ENCODE data around the gene NRCAM. TPM values are rescaled to one million over a fixed set of nuclear protein-coding genes. Genes with fewer than 3 reads are reported as not detected.

The NRCAM gene
- total RNA-seq, 5 donors from 2014 or later (not counting 1 experiment from before 2014, with no cell fraction given), result 3.1 to 10.7 (median 5.0) TPM

DNA sequence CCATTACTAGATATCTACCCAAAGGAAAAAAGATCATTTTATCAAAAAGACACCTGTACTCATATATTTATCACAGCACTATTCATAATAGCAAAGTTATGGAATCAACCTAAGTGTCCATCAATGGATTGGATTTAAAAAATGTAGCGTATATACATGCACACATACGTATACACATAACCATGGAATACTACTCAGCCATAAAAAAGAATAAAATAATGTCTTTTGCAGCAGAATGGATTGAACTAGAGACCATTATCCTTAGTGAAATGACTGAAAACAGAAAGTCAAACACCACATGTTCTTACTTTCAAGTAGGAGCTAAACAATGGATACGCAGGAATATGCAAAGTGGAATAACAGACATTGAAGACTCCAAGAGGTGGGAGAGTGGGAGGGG lies 168.4 kb downstream of the NRCAM start:
- no peak for DNase-seq
- Mint-ChIP-seq H3K36me3 (no peaks in the 10 kb centered on the region), H3K4me1 (peaks cover 0 to 5% (median 0%) of the 10 kb centered on the region in 3 donors), H3K4me3 (no peak overlapping the region), H3K27ac (no peak overlapping the region), H3K27me3 (peaks cover 3 to 10% of the 10 kb centered on the region in 2 donors), H3K9me3 (peaks cover 0 to 4% (median 2%) of the 10 kb centered on the region in 3 donors)
- Histone ChIP-seq H3K4me3 (ENCODE audit: control insufficient read depth in 1 of 2, extremely low read depth in 1 of 2, low read length in 1 of 2) (no peak overlapping the region), H3K9me3 (no peaks in the 10 kb centered on the region), H3K4me1 (ENCODE audit: control insufficient read depth in 1 of 2, extremely low read depth in 1 of 2, insufficient read depth in 2 of 2, low read length in 2 of 2) (no peaks in the 10 kb centered on the region), H3K36me3 (ENCODE audit: control insufficient read depth in 2 of 2, extremely low read depth in 1 of 2, insufficient read depth in 1 of 2, low read length in 1 of 2) (no peaks in the 10 kb centered on the region), H3K27ac (ENCODE audit: low read length) (no peak overlapping the region), H3K27me3 (replicated peaks in 1 of 2; ENCODE audit: control insufficient read depth in 2 of 2, extremely low read depth in 1 of 2, insufficient read depth in 2 of 2, low read length in 1 of 2) (no peaks in the 10 kb centered on the region)
- ATAC-seq (replicated peaks in 1 of 4), result no peak
- ChIA-PET POLR2A (no interaction called here), CTCF (no interaction called here)
- WGBS (ENCODE audit: insufficient coverage), result no CpG with 5 or more reads among the region's 3 CpGs

DNA sequence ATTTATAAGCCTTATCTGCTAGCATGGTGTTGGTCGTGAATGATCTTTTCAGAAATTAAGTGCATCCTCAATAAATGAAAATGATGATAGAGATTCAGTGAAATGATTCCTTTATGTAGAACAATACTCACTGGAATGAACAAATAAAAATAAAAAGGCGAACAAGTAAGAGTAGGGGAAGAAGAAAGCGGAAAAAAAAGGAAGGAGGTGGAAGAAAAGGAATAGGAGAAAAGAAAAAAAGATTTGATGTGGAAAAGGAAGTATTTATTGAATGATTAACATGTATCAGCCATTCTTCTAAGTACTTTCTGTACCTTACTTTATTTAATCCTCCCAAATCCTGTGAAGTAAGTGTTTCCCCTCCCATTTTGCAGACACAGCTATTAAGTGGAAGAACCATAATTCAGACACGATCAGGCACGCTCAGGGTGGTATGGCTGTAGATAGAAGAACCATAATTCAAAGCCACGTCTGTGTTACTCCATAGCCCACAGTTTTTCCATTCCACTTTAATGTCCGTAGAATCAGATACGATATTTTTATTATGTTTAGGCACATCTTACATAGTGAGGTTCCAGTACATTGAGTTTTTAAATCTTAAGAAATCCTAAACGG lies 169.8 kb downstream of the NRCAM start:
- ChIA-PET POLR2A (interaction anchor here in 1 of 2 donors (0.6 kb wide), 1 partner anchor 33 kb away, joined by 5 read pairs; no protein-coding TSS in a partner anchor), CTCF (no interaction called here)
- peaks cover 0 to 4% (median 2%) of the 10 kb centered on the region in 3 donors for H3K9me3 Mint-ChIP-seq
- Histone ChIP-seq H3K27ac (ENCODE audit: low read length) (no peak overlapping the region), H3K4me1 (ENCODE audit: control insufficient read depth in 1 of 2, extremely low read depth in 1 of 2, insufficient read depth in 2 of 2, low read length in 2 of 2) (no peaks in the 10 kb centered on the region), H3K36me3 (ENCODE audit: control insufficient read depth in 2 of 2, extremely low read depth in 1 of 2, insufficient read depth in 1 of 2, low read length in 1 of 2) (no peaks in the 10 kb centered on the region), H3K4me3 (ENCODE audit: control insufficient read depth in 1 of 2, extremely low read depth in 1 of 2, low read length in 1 of 2) (no peak overlapping the region), H3K9me3 (no peaks in the 10 kb centered on the region), H3K27me3 (replicated peaks in 1 of 2; ENCODE audit: control insufficient read depth in 2 of 2, extremely low read depth in 1 of 2, insufficient read depth in 2 of 2, low read length in 1 of 2) (no peaks in the 10 kb centered on the region)
- no peak overlapping the region for H3K27ac Mint-ChIP-seq
- H3K27me3 Mint-ChIP-seq, result peaks cover 5 to 12% of the 10 kb centered on the region in 2 donors
- no CpG with 5 or more reads among the region's 9 CpGs for WGBS (ENCODE audit: insufficient coverage)
- no peaks in the 10 kb centered on the region for H3K36me3 Mint-ChIP-seq
- no peak for ATAC-seq (replicated peaks in 1 of 4)
- peaks cover 0 to 5% (median 0%) of the 10 kb centered on the region in 3 donors for H3K4me1 Mint-ChIP-seq
- no peak for DNase-seq
- H3K4me3 Mint-ChIP-seq, result no peak overlapping the region

DNA sequence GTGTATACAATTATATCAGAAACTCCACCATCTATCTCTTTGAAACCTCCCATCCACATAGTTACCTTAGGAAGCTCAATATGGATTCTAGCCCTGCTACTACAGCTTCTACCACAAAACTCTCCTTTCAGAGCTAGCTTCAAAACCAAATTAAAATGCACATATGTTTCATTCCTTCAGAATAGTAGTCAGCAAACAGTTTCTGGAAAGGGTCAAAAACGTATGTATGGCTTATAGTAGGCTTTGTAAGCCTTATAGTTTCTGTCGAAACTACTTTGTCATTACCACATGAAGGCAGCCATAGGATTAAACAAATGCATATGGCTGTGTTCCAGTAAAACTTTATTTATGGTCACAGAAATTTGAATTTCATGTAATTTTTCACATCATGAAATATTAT lies 170.5 kb downstream of the NRCAM start:
- ChIA-PET POLR2A (no interaction called here), CTCF (interaction anchor here in 1 of 2 donors (0.7 kb wide), 1 partner anchor 17 kb away, joined by 4 read pairs; no protein-coding TSS in a partner anchor)
- peaks cover 7 to 14% of the 10 kb centered on the region in 2 donors for H3K27me3 Mint-ChIP-seq

DNA sequence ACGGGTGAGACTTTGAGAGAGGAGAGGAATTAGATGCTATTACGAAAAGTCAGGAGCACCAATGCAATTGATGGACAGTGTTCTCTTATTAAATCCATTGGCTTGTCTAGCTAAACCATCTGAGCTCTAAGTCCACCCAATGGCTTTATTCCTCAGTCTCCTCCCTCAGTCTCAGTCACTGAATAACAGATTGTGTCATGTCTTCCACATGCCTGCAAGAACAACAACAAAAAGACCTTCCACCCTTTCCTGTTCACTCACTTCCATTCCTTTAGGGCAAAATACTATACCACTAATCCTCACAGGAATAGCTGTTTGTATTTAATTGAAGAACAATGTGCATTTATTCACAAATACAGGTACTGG lies 171.2 kb downstream of the NRCAM start:
- ATAC-seq (replicated peaks in 1 of 4), result no peak
- no peak overlapping the region for H3K4me3 Mint-ChIP-seq
- H3K4me1 ChIP-seq (ENCODE audit: control insufficient read depth in 1 of 2, extremely low read depth in 1 of 2, insufficient read depth in 2 of 2, low read length in 2 of 2), result no peaks in the 10 kb centered on the region
- no peaks in the 10 kb centered on the region for H3K27me3 ChIP-seq (replicated peaks in 1 of 2; ENCODE audit: control insufficient read depth in 2 of 2, extremely low read depth in 1 of 2, insufficient read depth in 2 of 2, low read length in 1 of 2)
- no peak overlapping the region for H3K27ac Mint-ChIP-seq
- CTCF ChIA-PET, result no interaction called here
- H3K9me3 ChIP-seq, result no peaks in the 10 kb centered on the region
- peaks cover 0 to 4% (median 2%) of the 10 kb centered on the region in 3 donors for H3K9me3 Mint-ChIP-seq
- no peak overlapping the region for H3K4me3 ChIP-seq (ENCODE audit: control insufficient read depth in 1 of 2, extremely low read depth in 1 of 2, low read length in 1 of 2)
- H3K27ac ChIP-seq (ENCODE audit: low read length), result no peak overlapping the region
- POLR2A ChIA-PET, result no interaction called here
- WGBS (ENCODE audit: insufficient coverage), result 33% methylated on average over 1 of the region's 2 CpGs
- H3K4me1 Mint-ChIP-seq, result peaks cover 0 to 5% (median 0%) of the 10 kb centered on the region in 3 donors
- no peaks in the 10 kb centered on the region for H3K36me3 ChIP-seq (ENCODE audit: control insufficient read depth in 2 of 2, extremely low read depth in 1 of 2, insufficient read depth in 1 of 2, low read length in 1 of 2)
- no peaks in the 10 kb centered on the region for H3K36me3 Mint-ChIP-seq
- DNase-seq, result no peak
- H3K27me3 Mint-ChIP-seq, result peaks cover 7 to 14% of the 10 kb centered on the region in 2 donors

More for the DNA sequence above, 170.5 kb downstream of the NRCAM start:
- Histone ChIP-seq H3K4me1 (ENCODE audit: control insufficient read depth in 1 of 2, extremely low read depth in 1 of 2, insufficient read depth in 2 of 2, low read length in 2 of 2) (no peaks in the 10 kb centered on the region), H3K36me3 (ENCODE audit: control insufficient read depth in 2 of 2, extremely low read depth in 1 of 2, insufficient read depth in 1 of 2, low read length in 1 of 2) (no peaks in the 10 kb centered on the region), H3K27me3 (replicated peaks in 1 of 2; ENCODE audit: control insufficient read depth in 2 of 2, extremely low read depth in 1 of 2, insufficient read depth in 2 of 2, low read length in 1 of 2) (no peaks in the 10 kb centered on the region), H3K9me3 (no peaks in the 10 kb centered on the region), H3K4me3 (ENCODE audit: control insufficient read depth in 1 of 2, extremely low read depth in 1 of 2, low read length in 1 of 2) (no peak overlapping the region), H3K27ac (ENCODE audit: low read length) (no peak overlapping the region)
- Mint-ChIP-seq H3K4me3 (no peak overlapping the region), H3K36me3 (no peaks in the 10 kb centered on the region), H3K27ac (no peak overlapping the region), H3K4me1 (peaks cover 0 to 5% (median 0%) of the 10 kb centered on the region in 3 donors), H3K9me3 (peaks cover 0 to 4% (median 2%) of the 10 kb centered on the region in 3 donors)
- ATAC-seq (replicated peaks in 1 of 4) (no peak), DNase-seq (no peak)
- WGBS (ENCODE audit: insufficient coverage), result no CpG with 5 or more reads among the region's 2 CpGs

DNA sequence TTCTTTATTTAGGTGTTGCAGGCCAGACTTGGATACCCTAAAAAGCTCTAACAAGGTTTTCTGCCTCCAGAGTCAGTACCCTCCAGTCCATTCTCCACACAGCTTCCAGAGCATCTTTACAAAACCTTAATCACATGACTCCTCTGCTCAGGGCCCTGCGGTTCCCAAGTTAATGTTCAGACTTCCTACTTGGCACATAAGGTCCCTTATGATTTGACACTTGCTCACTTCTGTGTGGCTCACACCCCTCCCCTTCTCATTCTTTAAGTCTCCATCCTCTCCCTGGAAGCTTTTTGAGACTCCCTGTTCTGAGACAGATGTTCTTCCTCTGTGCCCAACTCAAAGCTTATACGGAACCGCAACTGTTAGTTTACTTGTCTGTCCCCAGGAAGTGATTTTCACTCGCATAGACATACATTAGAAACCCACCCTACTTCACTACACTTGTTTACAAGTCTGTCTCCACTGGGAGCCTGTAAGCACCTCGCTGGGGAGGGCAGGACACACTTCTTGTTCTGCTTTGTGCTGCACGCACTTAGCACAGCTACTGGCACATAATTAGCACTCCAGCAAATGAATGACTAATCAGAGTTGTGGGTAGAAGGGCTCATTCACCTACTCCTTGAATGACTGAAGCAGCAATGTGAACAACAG lies 171.8 kb downstream of the NRCAM start:
- Histone ChIP-seq H3K27ac (ENCODE audit: low read length) (no peak overlapping the region), H3K36me3 (ENCODE audit: control insufficient read depth in 2 of 2, extremely low read depth in 1 of 2, insufficient read depth in 1 of 2, low read length in 1 of 2) (no peaks in the 10 kb centered on the region), H3K27me3 (replicated peaks in 1 of 2; ENCODE audit: control insufficient read depth in 2 of 2, extremely low read depth in 1 of 2, insufficient read depth in 2 of 2, low read length in 1 of 2) (no peaks in the 10 kb centered on the region), H3K4me3 (ENCODE audit: control insufficient read depth in 1 of 2, extremely low read depth in 1 of 2, low read length in 1 of 2) (no peak overlapping the region), H3K9me3 (no peaks in the 10 kb centered on the region), H3K4me1 (ENCODE audit: control insufficient read depth in 1 of 2, extremely low read depth in 1 of 2, insufficient read depth in 2 of 2, low read length in 2 of 2) (no peaks in the 10 kb centered on the region)
- Mint-ChIP-seq H3K27ac (no peak overlapping the region), H3K4me1 (peaks cover 0 to 5% (median 0%) of the 10 kb centered on the region in 3 donors), H3K4me3 (no peak overlapping the region), H3K9me3 (peaks cover 0 to 4% (median 2%) of the 10 kb centered on the region in 3 donors), H3K27me3 (peaks cover 7 to 14% of the 10 kb centered on the region in 2 donors), H3K36me3 (no peaks in the 10 kb centered on the region)
- ATAC-seq (replicated peaks in 1 of 4) (no peak), DNase-seq (no peak)
- ChIA-PET POLR2A (no interaction called here), CTCF (no interaction called here)
- 69% methylated on average over 3 of the region's 6 CpGs for WGBS (ENCODE audit: insufficient coverage)

DNA sequence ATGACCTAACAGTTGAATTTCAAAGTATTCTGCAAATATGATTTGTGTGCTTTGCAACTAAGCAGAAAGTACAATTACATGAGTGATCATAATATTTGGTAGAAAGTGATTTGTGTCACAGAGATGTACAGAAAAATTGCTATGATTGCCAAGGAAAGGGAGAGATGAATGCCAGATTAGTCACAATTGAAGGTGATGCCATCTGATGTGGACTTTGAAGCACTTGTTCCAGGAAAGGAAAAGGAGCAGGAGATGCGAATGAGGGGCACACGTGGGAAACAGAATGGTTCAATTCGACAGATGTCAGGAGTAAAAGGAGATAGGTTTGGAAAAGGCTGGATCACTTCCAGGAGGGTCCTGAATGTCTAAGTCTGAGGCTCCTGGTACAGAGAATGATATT lies 173.0 kb downstream of the NRCAM start:
- peaks cover 0 to 3% of the 10 kb centered on the region in 2 experiments for H3K27me3 ChIP-seq (replicated peaks in 1 of 2; ENCODE audit: control insufficient read depth in 2 of 2, extremely low read depth in 1 of 2, insufficient read depth in 2 of 2, low read length in 1 of 2)
- POLR2A ChIA-PET, result no interaction called here
- Mint-ChIP-seq H3K4me3 (no peak overlapping the region), H3K4me1 (peaks cover 0 to 5% (median 0%) of the 10 kb centered on the region in 3 donors), H3K9me3 (peaks cover 0 to 4% (median 2%) of the 10 kb centered on the region in 3 donors), H3K27me3 (peaks cover 7 to 18% of the 10 kb centered on the region in 2 donors), H3K36me3 (no peaks in the 10 kb centered on the region), H3K27ac (no peak overlapping the region)
- 79% methylated on average over 3 of the region's 3 CpGs for WGBS (ENCODE audit: insufficient coverage)
- no peaks in the 10 kb centered on the region for H3K9me3 ChIP-seq
- no peak for DNase-seq
- no peak overlapping the region for H3K27ac ChIP-seq (ENCODE audit: low read length)
- H3K4me3 ChIP-seq (ENCODE audit: control insufficient read depth in 1 of 2, extremely low read depth in 1 of 2, low read length in 1 of 2), result no peak overlapping the region
- H3K4me1 ChIP-seq (ENCODE audit: control insufficient read depth in 1 of 2, extremely low read depth in 1 of 2, insufficient read depth in 2 of 2, low read length in 2 of 2), result no peaks in the 10 kb centered on the region
- no peak for ATAC-seq (replicated peaks in 1 of 4)
- H3K36me3 ChIP-seq (ENCODE audit: control insufficient read depth in 2 of 2, extremely low read depth in 1 of 2, insufficient read depth in 1 of 2, low read length in 1 of 2), result no peaks in the 10 kb centered on the region
- CTCF ChIA-PET, result no interaction called here

All from T-cell (primary cell).